Right lobe of liver (tissue), 6 donors: Measurements from ENCODE around the gene CAPN2. TPM values are rescaled to one million over a fixed set of nuclear protein-coding genes. Genes with fewer than 3 reads are reported as not detected.

Experiments
- ATAC-seq, 4 donors: fragments of 200-7000 bp; cut with Tn5 transposase; one replicate each; pipeline ENCODE4 v1.9.1; 2020; ENCODE audit warnings: mild to moderate bottlenecking in 4 of 4, moderate library complexity in 4 of 4
- DNase-seq, 3 donors: peaks; one replicate each; pipeline ENCODE4 v3.0.0-alpha.2; 2020
- H3K27ac ChIP-seq, 3 donors: fragments of 200-600 bp; one replicate each; pipeline ENCODE4 v1.8.0; 2022
- H3K27me3 ChIP-seq, 2 donors: fragments of 200-600 bp; one replicate each; pipeline ENCODE4 v1.8.0; 2022
- H3K36me3 ChIP-seq, 4 donors: fragments of 200-600 bp; sonication (generic) in 1 of 4; one replicate each; pipeline versions ENCODE4 v1.5.1 to v1.8.0; 2017 to 2022; ENCODE audit warnings: control low read depth in 1 of 4
- H3K4me1 ChIP-seq, 4 donors: fragments of 200-600 bp; sonication (generic) in 1 of 4; one replicate each; pipeline versions ENCODE4 v1.5.1 to v1.8.0; 2017 to 2022; ENCODE audit warnings: control low read depth in 1 of 4
- H3K4me3 ChIP-seq, 3 donors: fragments of 200-600 bp; one replicate each; pipeline ENCODE4 v1.8.0; 2022
- H3K9me3 ChIP-seq, 4 donors: fragments of 200-600 bp; sonication (generic) in 1 of 4; one replicate each; pipeline versions ENCODE4 v1.5.1 to v1.8.0; 2017 to 2022; ENCODE audit warnings: control low read depth in 1 of 4
- CTCF ChIP-seq, 4 donors: fragments of 200-600 bp in 3 of 4; fragments of 450-650 bp in 1 of 4; IDR thresholded peaks; one replicate each; pipeline versions ENCODE4 v1.5.1 to v1.8.0; 2016 to 2022; ENCODE audit warnings: antibody characterized with exemption in 4 of 4, mild to moderate bottlenecking in 2 of 4
- POLR2A ChIP-seq: fragments of 450-650 bp; IDR thresholded peaks from one replicate; pipeline ENCODE4 v1.6.1; 2017; ENCODE audit warnings: antibody characterized with exemption, mild to moderate bottlenecking
- WGBS: methylation state at CpG from one replicate; pipeline ENCODE4 v1.1.6; 2018; ENCODE audit warnings: low coverage, low lambda C conversion rate; ENCODE audit not compliant: insufficient coverage; ENCODE audit errors: missing lambda C conversion rate; 5-methylcytosine and 5-hydroxymethylcytosine counted together
- intact Hi-C, 2 donors: fragments of 100-400 bp; cut with DNase I; formaldehyde crosslinking; loops; one replicate each; pipeline versions ENCODE4 v1.11.2 to v1.14.1; 2022
- total RNA-seq, 6 experiments: library from RNA; depleted of rRNA in 2 of 6; stranded (reverse); fragments of >200 nt in 2 of 6; fragmentation: NEBNext Ultra II Directional in 3 of 6; extraction: Animal tissue kit (Norgen Biotek cat#: 25700) in 3 of 6; gene quantifications; one replicate each; pipeline versions ENCODE4 v1.1.0 to v1.2.4, GENCODE V29; 2016 to 2023
- donor health status: DM: no; HTN: yes; CAD: no.
- donor health status: DM: no; HTN: no; CAD: no.
- donor health status: DM: no; HTN: no; CAD: no.
- donor health status: DM: no; HTN: yes; CAD: no.
- donor health status: DM: no; HTN: yes; CAD: no.

The CAPN2 gene
- total RNA-seq, 6 experiments from 2014 or later, result 17.5 to 53.1 (median 33.1) TPM

- H3K36me3 ChIP-seq, result peaks cover 0 to 3% (median 0%) of the 10 kb centered on the region in 4 donors
These were observed 15.2 kb downstream of the CAPN2 start for GRCh38 chr1:223727541-223727940.

GRCh38 chr1:223729906-223730305 is 17.6 kb downstream of the CAPN2 start:
- Histone ChIP-seq H3K27ac (no peak overlapping the region), H3K9me3 (no peaks in the 10 kb centered on the region), H3K36me3 (peaks cover 0 to 3% (median 0%) of the 10 kb centered on the region in 4 donors), H3K27me3 (no peaks in the 10 kb centered on the region), H3K4me3 (no peak overlapping the region), H3K4me1 (peaks cover 0 to 3% (median 0%) of the 10 kb centered on the region in 4 donors)
- 68% methylated on average over 2 of the region's 4 CpGs for WGBS
- intact Hi-C loops, result no loop called here
- DNase-seq (no peak), ATAC-seq (no peak)
- TF ChIP-seq POLR2A (no peak), CTCF (IDR thresholded peaks at IDR 0.05) (no peak)

More at GRCh38 chr1:223727541-223727940, 15.2 kb downstream of the CAPN2 start:
- 87% methylated on average over 3 of the region's 4 CpGs for WGBS
- TF ChIP-seq POLR2A (no peak), CTCF (IDR thresholded peaks at IDR 0.05) (no peak)
- Histone ChIP-seq H3K4me1 (peaks cover 0 to 3% (median 0%) of the 10 kb centered on the region in 4 donors), H3K4me3 (no peak overlapping the region), H3K9me3 (no peaks in the 10 kb centered on the region), H3K27me3 (no peaks in the 10 kb centered on the region), H3K27ac (peak overlapping the region in 1 of 3 donors; percentile 3)
- ATAC-seq (no peak), DNase-seq (no peak)
- intact Hi-C loops, result no loop called here

GRCh38 chr1:223730479-223731132 is 18.3 kb downstream of the CAPN2 start:
- 69% methylated on average over 4 of the region's 4 CpGs for WGBS
- TF ChIP-seq POLR2A (no peak), CTCF (IDR thresholded peaks at IDR 0.05) (no peak)
- peaks cover 0 to 3% (median 0%) of the 10 kb centered on the region in 4 donors for H3K4me1 ChIP-seq
- peaks cover 0 to 2% (median 0%) of the 10 kb centered on the region in 4 donors for H3K36me3 ChIP-seq
- no peak overlapping the region for H3K27ac ChIP-seq
- no peak for ATAC-seq
- no peak overlapping the region for H3K4me3 ChIP-seq
- H3K9me3 ChIP-seq, result no peaks in the 10 kb centered on the region
- H3K27me3 ChIP-seq, result no peaks in the 10 kb centered on the region
- DNase-seq, result no peak
- intact Hi-C loops, result no loop called here

- 70% methylated on average over 6 of the region's 13 CpGs for WGBS
- Histone ChIP-seq H3K36me3 (no peaks in the 10 kb centered on the region), H3K4me3 (no peak overlapping the region), H3K4me1 (peaks cover 0 to 3% (median 0%) of the 10 kb centered on the region in 4 donors), H3K27ac (no peak overlapping the region), H3K27me3 (no peaks in the 10 kb centered on the region), H3K9me3 (no peaks in the 10 kb centered on the region)
- no peak for TF ChIP-seq POLR2A
- TF ChIP-seq CTCF (IDR thresholded peaks at IDR 0.05), result no peak
- ATAC-seq, result no peak
- intact Hi-C loops, result no loop called here
- DNase-seq, result peak in 1 of 3 donors; percentile 39
These were observed 18.9 kb downstream of the CAPN2 start for GRCh38 chr1:223731133-223731770.
